GM06990 (cell line): ENCODE data around the gene RNF31.

Experiments
- DNase-seq: peaks from one replicate; pipeline ENCODE4 v3.0.0-alpha.2; 2011; ENCODE audit not compliant: insufficient read length; ENCODE audit errors: extremely low read depth
- H3K27me3 ChIP-seq: replicated peaks from 2 replicates; pipeline ENCODE4 v1.6.0; 2011; ENCODE audit warnings: low read length; ENCODE audit not compliant: control insufficient read depth, insufficient read depth
- H3K36me3 ChIP-seq: 2 replicates; pipeline ENCODE4 v1.5.1; 2011; ENCODE audit warnings: low read length; ENCODE audit not compliant: control insufficient read depth, insufficient read depth
- H3K4me3 ChIP-seq: replicated peaks from 2 replicates; pipeline ENCODE4 v1.5.1; 2011; ENCODE audit warnings: low read depth, mild to moderate bottlenecking, control low read depth, low read length
- TF ChIP-seq, protein P1 (sequence below): IDR thresholded peaks from 2 replicates; pipeline ENCODE4 v1.5.1; 2011; ENCODE audit warnings: low read length, control low read depth, mild to moderate bottlenecking, inconsistent platforms; ENCODE audit not compliant: insufficient read depth, poor library complexity, severe bottlenecking

The RNF31 gene

DNA sequence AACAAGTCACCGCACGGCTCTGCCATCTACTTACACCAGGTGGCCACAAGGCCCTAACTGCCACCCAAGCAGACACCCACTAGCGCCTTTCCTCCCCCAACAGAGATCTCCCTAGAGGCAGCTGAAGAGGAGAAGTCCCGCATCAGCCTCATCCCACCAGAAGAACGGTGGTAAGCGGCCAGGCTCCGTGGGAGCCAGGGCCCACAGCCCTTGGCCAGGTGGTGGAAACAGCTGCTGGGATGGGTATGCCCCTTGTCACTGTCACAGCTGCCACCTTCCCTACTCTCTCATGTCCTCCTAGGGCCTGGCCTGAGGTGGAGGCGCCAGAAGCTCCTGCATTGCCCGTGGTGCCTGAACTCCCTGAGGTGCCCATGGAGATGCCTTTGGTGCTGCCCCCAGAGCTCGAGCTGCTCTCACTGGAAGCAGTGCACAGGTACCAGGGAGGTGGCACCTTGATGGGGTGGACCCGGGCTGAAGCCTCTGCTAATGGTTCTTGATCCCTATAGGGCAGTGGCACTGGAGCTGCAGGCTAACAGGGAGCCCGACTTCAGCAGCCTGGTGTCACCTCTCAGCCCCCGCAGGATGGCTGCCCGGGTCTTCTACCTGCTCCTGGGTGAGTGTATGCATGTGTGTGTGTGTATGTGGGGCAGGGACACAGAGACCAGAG is 32.1 kb downstream of the RNF31 start:
- TF ChIP-seq, protein P1, sequence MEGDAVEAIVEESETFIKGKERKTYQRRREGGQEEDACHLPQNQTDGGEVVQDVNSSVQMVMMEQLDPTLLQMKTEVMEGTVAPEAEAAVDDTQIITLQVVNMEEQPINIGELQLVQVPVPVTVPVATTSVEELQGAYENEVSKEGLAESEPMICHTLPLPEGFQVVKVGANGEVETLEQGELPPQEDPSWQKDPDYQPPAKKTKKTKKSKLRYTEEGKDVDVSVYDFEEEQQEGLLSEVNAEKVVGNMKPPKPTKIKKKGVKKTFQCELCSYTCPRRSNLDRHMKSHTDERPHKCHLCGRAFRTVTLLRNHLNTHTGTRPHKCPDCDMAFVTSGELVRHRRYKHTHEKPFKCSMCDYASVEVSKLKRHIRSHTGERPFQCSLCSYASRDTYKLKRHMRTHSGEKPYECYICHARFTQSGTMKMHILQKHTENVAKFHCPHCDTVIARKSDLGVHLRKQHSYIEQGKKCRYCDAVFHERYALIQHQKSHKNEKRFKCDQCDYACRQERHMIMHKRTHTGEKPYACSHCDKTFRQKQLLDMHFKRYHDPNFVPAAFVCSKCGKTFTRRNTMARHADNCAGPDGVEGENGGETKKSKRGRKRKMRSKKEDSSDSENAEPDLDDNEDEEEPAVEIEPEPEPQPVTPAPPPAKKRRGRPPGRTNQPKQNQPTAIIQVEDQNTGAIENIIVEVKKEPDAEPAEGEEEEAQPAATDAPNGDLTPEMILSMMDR, result no peak
- H3K27me3 ChIP-seq, result no peaks in the 10 kb centered on the region
- H3K36me3 ChIP-seq, result peaks cover 64% of the 10 kb centered on the region
- no peak for DNase-seq
- H3K4me3 ChIP-seq, result no peak overlapping the region

DNA sequence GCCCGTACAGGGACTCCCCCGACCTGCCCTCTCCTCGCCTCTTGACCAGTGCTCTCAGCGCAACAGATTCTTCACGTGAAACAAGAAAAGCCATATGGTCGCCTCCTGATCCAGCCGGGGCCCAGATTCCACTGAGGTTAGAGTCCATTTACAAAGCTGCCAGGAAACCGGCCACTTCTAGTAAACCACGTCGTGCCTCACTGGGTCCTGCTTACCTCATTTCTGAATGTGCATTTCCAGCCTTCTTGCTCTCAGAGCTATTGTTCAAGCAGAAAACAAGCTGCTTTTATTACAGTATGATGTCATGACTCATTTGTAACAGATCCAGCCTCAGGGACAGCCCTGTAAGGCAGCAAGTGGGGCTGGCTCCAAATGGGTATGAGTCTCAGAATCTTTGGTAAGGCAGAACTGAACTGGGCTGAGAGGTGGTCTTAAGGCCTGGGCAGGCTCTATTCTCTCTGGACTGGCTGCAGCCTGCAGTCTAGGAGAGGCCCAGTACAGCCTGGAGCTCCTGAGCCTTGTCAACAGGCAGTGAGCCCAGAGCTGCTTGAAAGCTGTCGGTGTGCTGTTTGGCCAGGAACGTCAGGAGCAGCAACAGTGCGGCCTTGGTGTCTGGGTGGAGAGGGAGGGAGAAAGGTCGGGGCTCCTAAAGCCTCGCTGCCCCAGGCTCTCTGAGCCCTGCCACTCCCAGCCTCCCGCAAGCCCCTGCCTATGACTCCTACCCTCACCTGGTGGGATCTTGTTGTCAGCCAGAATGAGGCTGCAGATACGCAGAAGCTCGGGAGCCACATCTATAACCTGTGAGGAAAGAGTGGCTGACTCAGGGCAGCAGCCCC is 32.9 kb downstream of the RNF31 start:
- DNase-seq, result no peak
- H3K36me3 ChIP-seq, result peaks cover 68% of the 10 kb centered on the region
- no peaks in the 10 kb centered on the region for H3K27me3 ChIP-seq
- H3K4me3 ChIP-seq, result no peak overlapping the region
- TF ChIP-seq, protein P1, result no peak

DNA sequence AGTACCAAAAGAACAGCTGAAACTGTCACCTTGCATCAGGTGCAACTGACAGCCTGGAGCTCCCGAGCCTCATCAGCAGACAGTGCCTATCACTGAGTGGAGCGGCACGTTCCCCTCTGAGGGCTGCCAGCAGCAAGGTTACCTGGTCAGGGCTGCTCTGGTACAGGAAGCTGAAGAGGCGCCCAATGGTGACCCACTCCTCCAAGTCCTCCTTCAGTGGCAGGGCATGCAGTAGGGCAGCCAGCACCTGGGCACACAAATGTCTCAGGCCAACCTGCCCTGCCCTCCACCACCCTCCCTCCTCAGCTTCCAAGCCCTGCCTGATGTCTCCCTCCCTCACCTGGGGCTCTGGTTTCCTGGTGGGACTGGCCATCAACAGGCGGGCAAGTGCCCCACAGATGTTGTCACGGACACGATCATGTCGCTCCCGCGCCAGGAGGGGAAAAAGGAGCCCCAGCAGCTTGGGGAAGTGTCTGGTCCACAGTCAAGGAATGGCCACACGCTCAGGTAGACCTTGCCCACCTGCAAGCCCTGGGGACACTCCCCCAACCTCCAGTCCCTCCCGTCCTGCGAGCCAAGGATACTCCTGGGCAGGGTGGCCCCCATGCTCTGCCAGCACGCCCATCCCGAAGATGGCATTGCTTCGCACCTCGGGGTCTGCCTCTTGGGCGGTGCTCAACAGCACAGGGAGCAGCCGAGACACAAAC is 34.2 kb downstream of the RNF31 start:
- Histone ChIP-seq H3K4me3 (no peak overlapping the region), H3K36me3 (peaks cover 76% of the 10 kb centered on the region), H3K27me3 (no peaks in the 10 kb centered on the region)
- no peak for DNase-seq
- TF ChIP-seq, protein P1, result no peak

- TF ChIP-seq, protein P1, result no peak
- DNase-seq, result no peak
- Histone ChIP-seq H3K4me3 (no peak overlapping the region), H3K36me3 (peaks cover 77% of the 10 kb centered on the region), H3K27me3 (no peaks in the 10 kb centered on the region)
Observed at GRCh38 chr14:24182110-24182882, 35.0 kb downstream of the RNF31 start.

GRCh38 chr14:24183014-24183481 is 35.8 kb downstream of the RNF31 start:
- no peak for DNase-seq
- H3K27me3 ChIP-seq, result no peaks in the 10 kb centered on the region
- no peak overlapping the region for H3K4me3 ChIP-seq
- peaks cover 72% of the 10 kb centered on the region for H3K36me3 ChIP-seq
- TF ChIP-seq, protein P1, result no peak
